GM12865 (cell line): ENCODE results near the gene DSCAM.

Experiments used
- DNase-seq: peaks from one replicate; pipeline ENCODE4 v3.0.0; 2010; ENCODE audit warnings: low read depth
- H3K4me3 ChIP-seq: 2 replicates; pipeline ENCODE4 v1.5.1; 2011; ENCODE audit warnings: mild to moderate bottlenecking, low read depth, low read length, control low read depth
- TF ChIP-seq, protein P1 (sequence below): IDR thresholded peaks from 2 replicates; pipeline ENCODE4 v1.5.1; 2011; ENCODE audit warnings: low read length, control low read depth, low read depth, inconsistent platforms; ENCODE audit not compliant: insufficient read depth; ENCODE audit errors: missing control alignments

Gene DSCAM

GRCh38 chr21:40723317-40723716 is 123.6 kb downstream of the DSCAM start:
- TF ChIP-seq, protein P1, sequence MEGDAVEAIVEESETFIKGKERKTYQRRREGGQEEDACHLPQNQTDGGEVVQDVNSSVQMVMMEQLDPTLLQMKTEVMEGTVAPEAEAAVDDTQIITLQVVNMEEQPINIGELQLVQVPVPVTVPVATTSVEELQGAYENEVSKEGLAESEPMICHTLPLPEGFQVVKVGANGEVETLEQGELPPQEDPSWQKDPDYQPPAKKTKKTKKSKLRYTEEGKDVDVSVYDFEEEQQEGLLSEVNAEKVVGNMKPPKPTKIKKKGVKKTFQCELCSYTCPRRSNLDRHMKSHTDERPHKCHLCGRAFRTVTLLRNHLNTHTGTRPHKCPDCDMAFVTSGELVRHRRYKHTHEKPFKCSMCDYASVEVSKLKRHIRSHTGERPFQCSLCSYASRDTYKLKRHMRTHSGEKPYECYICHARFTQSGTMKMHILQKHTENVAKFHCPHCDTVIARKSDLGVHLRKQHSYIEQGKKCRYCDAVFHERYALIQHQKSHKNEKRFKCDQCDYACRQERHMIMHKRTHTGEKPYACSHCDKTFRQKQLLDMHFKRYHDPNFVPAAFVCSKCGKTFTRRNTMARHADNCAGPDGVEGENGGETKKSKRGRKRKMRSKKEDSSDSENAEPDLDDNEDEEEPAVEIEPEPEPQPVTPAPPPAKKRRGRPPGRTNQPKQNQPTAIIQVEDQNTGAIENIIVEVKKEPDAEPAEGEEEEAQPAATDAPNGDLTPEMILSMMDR, result no peak
- DNase-seq, result no peak
- H3K4me3 ChIP-seq, result no peak overlapping the region

DNA sequence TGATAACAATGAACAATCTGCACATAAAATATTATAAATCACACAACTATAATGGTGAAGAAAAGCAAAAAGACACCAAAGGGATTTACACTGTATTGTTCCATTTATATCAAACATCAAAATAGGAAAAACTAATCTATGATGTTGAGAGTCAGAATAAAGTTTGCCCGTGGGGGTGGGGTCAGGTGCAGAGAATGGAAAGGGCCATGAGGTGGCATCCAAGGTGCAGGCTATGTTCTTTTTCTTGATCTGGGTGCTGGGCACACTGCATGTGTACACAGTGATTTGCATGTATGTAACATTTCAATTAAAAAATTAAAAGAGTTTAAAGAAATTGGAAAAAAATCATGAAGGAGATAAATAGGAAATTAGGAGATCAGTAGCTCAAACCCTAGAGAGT is 127.3 kb downstream of the DSCAM start:
- TF ChIP-seq, protein P1, result no peak
- no peak overlapping the region for H3K4me3 ChIP-seq
- no peak for DNase-seq

GRCh38 chr21:40717028-40717427 is 129.9 kb downstream of the DSCAM start:
- H3K4me3 ChIP-seq, result no peak overlapping the region
- DNase-seq, result no peak
- TF ChIP-seq, protein P1, result no peak

GRCh38 chr21:40714536-40714935 is 132.4 kb downstream of the DSCAM start:
- TF ChIP-seq, protein P1, result no peak
- no peak for DNase-seq
- H3K4me3 ChIP-seq, result no peak overlapping the region

DNA sequence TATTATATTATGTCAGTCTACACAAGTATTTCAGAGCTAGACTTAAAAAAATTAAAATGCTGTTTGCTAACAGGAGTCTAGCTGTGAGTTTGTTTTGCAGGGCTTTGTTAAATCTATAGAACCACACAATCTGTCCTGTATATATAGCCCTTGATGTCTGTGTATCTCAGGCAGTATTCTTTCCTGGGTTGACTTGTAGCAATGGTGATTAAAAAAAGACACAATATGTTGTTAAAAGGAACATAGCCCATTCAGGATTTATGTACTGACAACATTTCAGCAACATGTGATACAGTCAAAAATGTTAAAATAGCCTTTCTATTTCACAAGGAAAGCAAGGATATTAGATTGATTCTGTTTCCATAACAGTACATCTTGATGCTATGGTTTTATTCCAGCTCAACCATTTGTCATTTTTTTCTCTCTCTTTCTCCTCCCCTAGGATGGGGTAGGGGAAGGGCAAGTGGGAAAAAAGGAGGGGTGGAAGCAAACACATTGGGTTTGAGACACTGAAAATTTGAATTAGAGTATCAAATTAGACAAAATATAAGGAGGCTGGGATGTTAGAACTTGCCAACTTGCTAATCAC is 139.2 kb downstream of the DSCAM start:
- TF ChIP-seq, protein P1, result no peak
- no peak for DNase-seq
- no peak overlapping the region for H3K4me3 ChIP-seq

DNA sequence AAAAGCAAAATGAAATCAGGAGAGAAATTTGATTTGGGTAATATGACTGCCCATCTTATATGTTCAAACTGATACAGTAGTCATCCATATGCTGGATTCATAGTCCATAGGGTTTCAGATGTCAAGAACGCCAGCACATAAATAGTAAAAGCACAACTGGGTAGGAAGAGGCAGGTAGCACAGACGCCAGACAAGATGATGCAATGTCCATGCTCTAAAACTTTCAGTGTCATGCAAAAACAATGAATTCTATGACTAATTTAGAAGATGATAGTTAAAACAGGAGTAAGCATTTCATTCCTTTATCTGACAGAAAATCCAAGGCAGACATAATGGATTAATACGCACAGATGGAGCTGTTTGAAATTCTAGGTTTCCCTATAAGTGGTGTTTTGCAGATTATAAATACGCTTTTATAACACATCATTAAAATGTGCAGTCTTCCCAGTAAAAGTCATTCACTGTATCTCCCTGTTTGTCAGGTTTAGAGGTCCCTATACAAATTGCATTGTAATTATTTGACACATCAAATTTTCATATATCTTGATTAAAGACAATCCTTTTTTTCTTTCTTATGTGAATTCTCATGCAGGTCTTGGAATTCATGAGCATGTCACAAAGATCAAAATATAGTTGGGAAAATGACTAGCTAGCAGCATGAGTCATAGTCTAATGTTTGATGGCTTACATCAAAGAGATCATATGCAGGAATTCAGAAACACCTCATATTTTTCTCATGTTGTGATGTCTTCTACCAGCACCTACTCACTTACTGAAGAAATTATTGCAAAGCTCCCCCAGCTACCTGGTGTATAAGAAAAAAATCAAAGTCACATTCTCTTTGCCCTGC is 139.9 kb downstream of the DSCAM start:
- no peak for DNase-seq
- TF ChIP-seq, protein P1, result no peak
- H3K4me3 ChIP-seq, result no peak overlapping the region
